Smooth muscle cell of the pulmonary artery (primary cell): Measurements from ENCODE around the gene ZNF586. TPM values are rescaled to one million over a fixed set of nuclear protein-coding genes. Genes with fewer than 3 reads are reported as not detected.

ENCODE experiments used
- total RNA-seq: library from RNA; depleted of rRNA; stranded (reverse); fragments of >200 nt; gene quantifications from 2 replicates; pipeline ENCODE4 v1.2.3, GENCODE V29; 2014

ZNF586 gene
- 13.7 and 15.0 TPM in 2 replicates for total RNA-seq

DNA sequence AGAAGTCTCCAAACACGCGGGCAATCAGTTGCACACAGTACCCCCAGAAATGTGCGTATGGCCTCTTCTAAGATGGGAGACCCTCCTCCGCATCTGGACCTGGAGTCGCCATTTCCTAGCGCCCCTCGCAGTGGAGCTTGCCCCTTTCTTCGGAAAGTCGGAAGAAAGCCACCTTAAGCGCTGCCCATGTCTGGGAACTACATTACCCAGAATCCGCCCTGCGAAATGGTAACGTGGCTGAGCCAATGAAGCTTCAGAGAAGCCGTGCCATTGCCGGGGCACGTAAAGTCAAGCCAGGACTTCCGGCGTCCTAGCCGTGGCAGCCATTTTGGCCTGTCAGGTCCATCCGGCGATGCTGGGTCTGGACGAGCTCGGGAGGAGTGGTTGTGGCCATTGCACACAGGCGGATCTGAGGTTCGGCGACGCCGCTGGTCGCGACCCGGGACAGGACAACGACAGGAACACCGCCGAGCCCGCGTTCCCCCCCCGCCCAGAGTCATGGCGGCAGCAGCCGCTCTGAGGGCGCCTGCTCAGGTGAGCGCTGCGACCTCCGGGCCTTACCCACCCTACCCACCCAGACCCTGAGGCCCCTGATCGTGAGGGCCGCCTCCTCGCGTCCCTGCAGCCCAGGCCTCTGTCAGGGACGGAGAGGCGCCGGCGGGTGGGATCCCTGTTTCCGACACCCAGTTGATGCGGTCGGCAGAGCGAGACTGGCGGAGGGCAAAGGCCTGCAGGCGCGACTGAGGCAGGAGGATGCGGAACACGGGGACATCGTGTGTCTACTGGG, at the start of gene ZNF586:
TSS of gene ZNF586 (plus strand) at position 332 of the 787 bp plus-strand sequence. CDS start at position 499, 167 bp downstream.

DNA sequence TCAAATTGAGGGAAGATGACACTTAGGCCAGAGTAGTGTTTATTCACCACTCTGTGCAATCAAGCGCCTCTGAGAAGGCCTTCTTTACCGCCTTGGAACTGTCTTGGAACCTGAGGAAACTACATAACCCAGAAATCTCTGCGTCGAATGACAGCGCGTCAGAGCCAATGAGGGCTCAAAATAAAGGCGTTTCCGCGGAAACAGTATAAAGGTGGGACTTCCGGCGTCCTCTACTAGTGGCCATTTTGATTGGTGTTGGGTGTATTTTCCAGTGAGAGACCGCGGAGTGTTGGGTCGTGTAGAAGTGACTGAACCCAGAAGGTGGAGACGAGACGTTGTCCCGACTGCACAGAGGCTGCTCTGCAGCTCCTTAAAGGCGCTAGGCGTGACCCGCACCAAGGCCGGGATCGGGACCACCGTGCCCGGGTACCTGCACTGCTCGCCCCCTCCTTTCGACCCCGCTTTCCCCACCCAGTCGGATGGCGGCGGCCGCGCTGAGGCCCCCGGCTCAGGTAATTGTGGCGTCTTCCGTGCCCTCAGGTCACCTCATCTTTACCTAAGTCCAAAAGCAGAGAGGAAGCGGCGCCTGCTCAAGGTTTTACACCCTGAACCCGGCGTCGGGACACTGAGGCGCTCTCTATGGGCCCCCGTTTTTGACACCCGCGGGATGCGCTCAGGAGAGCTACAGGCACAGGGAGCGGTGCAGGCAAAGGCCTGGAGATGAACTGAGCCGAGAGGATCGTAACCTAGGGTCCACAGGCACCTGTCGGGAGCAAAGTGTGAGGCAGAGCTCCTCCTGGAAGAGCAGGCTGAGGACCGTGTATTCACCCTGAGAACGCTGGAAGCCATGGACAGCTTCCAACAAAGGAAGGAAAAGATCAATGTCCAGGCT, 22.6 kb upstream of the ZNF586 start, which contains the start of gene ZNF776:
TSS of gene ZNF776 (plus strand) at position 236 of the 892 bp plus-strand sequence. CDS start at position 480, 244 bp downstream.

DNA sequence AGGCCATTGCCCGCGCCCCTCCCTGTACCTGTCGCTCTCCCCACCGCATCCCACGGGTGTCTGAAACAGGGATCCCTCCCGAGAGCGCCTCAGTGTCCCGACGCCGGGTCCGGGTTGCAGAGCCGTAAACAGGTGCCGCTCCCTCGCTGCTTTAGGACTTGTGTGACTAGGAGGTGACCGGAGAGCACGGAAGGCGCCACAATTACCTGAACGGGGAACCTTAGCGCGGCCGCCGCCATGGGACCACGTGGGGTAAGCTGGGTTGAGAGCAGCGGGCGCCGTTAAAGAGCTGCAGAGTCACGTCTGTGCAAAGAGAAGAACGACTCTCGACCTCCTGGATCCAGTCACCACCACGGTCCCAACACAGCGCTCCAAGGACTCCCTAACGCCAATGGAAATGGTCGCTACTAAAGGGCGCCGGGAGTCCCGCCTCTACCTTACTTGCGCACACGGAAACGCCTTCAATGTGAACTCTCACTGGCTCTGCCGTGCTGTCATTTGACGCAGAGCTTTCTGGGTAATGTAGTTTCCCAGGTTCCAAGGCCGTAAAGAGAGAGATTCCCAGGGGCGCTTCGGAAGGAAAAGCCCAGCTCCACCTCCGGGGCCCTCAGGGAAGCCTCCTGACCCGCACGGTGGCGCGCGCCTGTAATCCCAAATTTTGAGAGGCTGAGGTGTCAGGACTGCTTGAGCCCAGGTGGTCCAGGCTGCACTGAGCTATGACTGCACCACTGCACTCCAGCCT, 45.2 kb downstream of the ZNF586 start, which contains the start of gene ZNF552:
TSS of gene ZNF552 (minus strand) at position 409 of the 742 bp plus-strand sequence. CDS start at position 239, 170 bp downstream.

DNA sequence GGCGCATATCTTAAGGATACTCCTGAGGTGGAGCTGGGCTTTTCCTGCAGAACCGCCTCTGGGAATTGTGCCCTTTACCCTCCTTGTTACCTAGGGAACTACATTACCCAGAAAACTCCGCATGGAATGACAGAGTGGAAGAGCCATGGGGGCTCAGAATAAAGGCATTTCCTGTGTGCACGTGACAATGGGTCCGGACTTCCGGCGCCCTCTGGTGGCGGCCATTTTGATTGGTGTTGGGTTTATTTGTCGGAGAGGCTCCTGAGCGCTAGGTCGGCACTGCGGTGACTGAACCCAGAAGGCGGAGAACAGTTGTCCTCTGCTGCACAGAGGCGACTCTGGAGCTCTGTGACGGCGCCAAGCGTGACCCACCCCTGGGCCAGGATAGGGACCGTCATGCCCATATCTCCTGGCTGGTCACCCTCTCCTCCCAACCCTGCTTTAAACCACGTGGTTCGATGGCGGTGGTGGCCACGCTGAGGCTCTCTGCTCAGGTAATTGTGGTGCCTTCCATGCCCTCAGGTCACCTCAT, 60.7 kb downstream of the ZNF586 start, which contains the start of gene ZNF587B:
TSS of gene ZNF587B (plus strand) at position 229 of the 532 bp plus-strand sequence. CDS start at position 459, 230 bp downstream.

Other genes starting within 250 kb of the ZNF586 start
- 6.5 and 7.2 TPM in 2 replicates for gene ZNF549, start 242.3 kb upstream of the ZNF586 start, total RNA-seq
- 9.1 and 13.0 TPM in 2 replicates for gene ZNF550, start 209.8 kb upstream of the ZNF586 start, total RNA-seq
- 5.4 and 5.5 TPM in 2 replicates for gene ZNF416, start 190.8 kb upstream of the ZNF586 start, total RNA-seq
- gene ZIK1, start 185.5 kb upstream of the ZNF586 start, total RNA-seq, result 5.2 and 6.8 TPM in 2 replicates
- 2.1 and 2.3 TPM in 2 replicates for gene ZNF530, start 169.8 kb upstream of the ZNF586 start, total RNA-seq
- gene ZNF134, start 155.4 kb upstream of the ZNF586 start, total RNA-seq, result 20.7 and 21.9 TPM in 2 replicates
- 10.8 and 11.0 TPM in 2 replicates for gene ZNF211, start 136.5 kb upstream of the ZNF586 start, total RNA-seq
- 0.07 TPM in 1 of 2 replicates, not detected in the other for gene ZSCAN4, start 100.7 kb upstream of the ZNF586 start, total RNA-seq
- gene ZNF551, start 87.7 kb upstream of the ZNF586 start, total RNA-seq, result 5.3 and 5.7 TPM in 2 replicates
- gene ZNF154, start 60.5 kb upstream of the ZNF586 start, total RNA-seq, result 7.0 and 8.1 TPM in 2 replicates
- gene ZNF671, start 42.1 kb upstream of the ZNF586 start, total RNA-seq, result 9.5 and 11.7 TPM in 2 replicates
- 13.2 and 14.1 TPM in 2 replicates for gene ZNF776, start 22.9 kb upstream of the ZNF586 start, total RNA-seq
- gene ZNF552, start 45.2 kb downstream of the ZNF586 start, total RNA-seq, result 4.3 and 4.4 TPM in 2 replicates
- 20.1 and 23.4 TPM in 2 replicates for gene ZNF587B, start 60.6 kb downstream of the ZNF586 start, total RNA-seq
- gene ZNF587, start 80.2 kb downstream of the ZNF586 start, total RNA-seq, result 33.7 and 35.8 TPM in 2 replicates
- gene ZNF814, start 119.4 kb downstream of the ZNF586 start, total RNA-seq, result 6.6 and 8.0 TPM in 2 replicates
- 20.2 and 25.7 TPM in 2 replicates for gene ZNF417, start 146.9 kb downstream of the ZNF586 start, total RNA-seq
- gene ZNF418, start 165.7 kb downstream of the ZNF586 start, total RNA-seq, result 5.7 and 6.2 TPM in 2 replicates
- gene ZNF256, start 178.0 kb downstream of the ZNF586 start, total RNA-seq, result 4.0 and 4.9 TPM in 2 replicates
- gene C19orf18, start 204.9 kb downstream of the ZNF586 start, total RNA-seq, result not detected in 2 replicates
- gene ZNF606, start 233.1 kb downstream of the ZNF586 start, total RNA-seq, result 11.5 and 12.5 TPM in 2 replicates